OCI-LY1 (cell line): ENCODE data around the gene MX1.

Experiments used
- H2AFZ ChIP-seq: fragments of 200-600 bp; sonication (generic), shearing (Covaris generic); 2 replicates; pipeline ENCODE4 v1.6.0; 2014; ENCODE audit warnings: antibody characterized with exemption, mild to moderate bottlenecking, low read length
- H3F3A ChIP-seq: fragments of 200-600 bp; sonication (generic), shearing (Covaris generic); 2 replicates; pipeline ENCODE4 v1.6.0; 2014; ENCODE audit warnings: mild to moderate bottlenecking, antibody characterized with exemption, low read length, moderate library complexity; ENCODE audit not compliant: insufficient read depth
- H3K27ac ChIP-seq: fragments of 200-600 bp; sonication (generic); 2 replicates; pipeline ENCODE4 v1.5.1; 2014; ENCODE audit warnings: low read length, mixed run types, mild to moderate bottlenecking, low read depth; ENCODE audit not compliant: poor library complexity, severe bottlenecking
- H3K27me3 ChIP-seq: fragments of 200-600 bp; sonication (generic); 2 replicates; pipeline ENCODE4 v1.6.0; 2014; ENCODE audit warnings: antibody characterized with exemption, mild to moderate bottlenecking, low read length, moderate library complexity; ENCODE audit not compliant: insufficient read depth
- H3K36me3 ChIP-seq: fragments of 200-600 bp; sonication (generic); 2 replicates; pipeline ENCODE4 v1.6.1; 2014; ENCODE audit warnings: mild to moderate bottlenecking, antibody characterized with exemption, low read length, moderate library complexity, mixed read lengths; ENCODE audit not compliant: insufficient read depth
- H3K4me1 ChIP-seq: fragments of 200-600 bp; sonication (generic); 2 replicates; pipeline ENCODE4 v1.5.1; 2014; ENCODE audit warnings: mild to moderate bottlenecking, low read length, moderate library complexity; ENCODE audit not compliant: insufficient read depth, severe bottlenecking
- H3K4me2 ChIP-seq: fragments of 200-600 bp; sonication (generic), shearing (Covaris generic); 2 replicates; pipeline ENCODE4 v1.6.1; 2014; ENCODE audit warnings: low read length
- H3K4me3 ChIP-seq: fragments of 200-600 bp; sonication (generic); 2 replicates; pipeline ENCODE4 v1.5.1; 2014; ENCODE audit warnings: low read length, low read depth, mild to moderate bottlenecking, mixed read lengths; ENCODE audit not compliant: poor library complexity, severe bottlenecking
- H3K79me2 ChIP-seq: fragments of 200-600 bp; shearing (Covaris generic); 2 replicates; pipeline ENCODE4 v1.6.1; 2016; ENCODE audit warnings: mixed run types, low read length, mixed read lengths; ENCODE audit not compliant: insufficient read depth
- H3K9ac ChIP-seq: fragments of 200-600 bp; sonication (generic), shearing (Covaris generic); 2 replicates; pipeline ENCODE4 v1.6.1; 2014; ENCODE audit warnings: mild to moderate bottlenecking, low read length, mixed read lengths
- H3K9me2 ChIP-seq: fragments of 200-600 bp; sonication (generic), shearing (Covaris generic); 2 replicates; pipeline ENCODE4 v1.6.1; 2014; ENCODE audit warnings: low read depth, mild to moderate bottlenecking, low read length, mixed read lengths
- H3K9me3 ChIP-seq: fragments of 200-600 bp; shearing (Covaris generic); 2 replicates; pipeline ENCODE4 v1.6.1; 2014; ENCODE audit warnings: low read length, mixed read lengths
- H4K20me1 ChIP-seq: fragments of 200-600 bp; sonication (generic), shearing (Covaris generic); 2 replicates; pipeline ENCODE4 v1.6.0; 2016; ENCODE audit warnings: mild to moderate bottlenecking, low read length; ENCODE audit not compliant: insufficient read depth
- CTCF ChIP-seq: fragments of 200-600 bp; sonication (generic), shearing (Covaris generic); IDR thresholded peaks from 2 replicates; pipeline ENCODE4 v1.5.1; 2017; ENCODE audit warnings: mild to moderate bottlenecking, antibody characterized with exemption, low read length, moderate library complexity, mixed read lengths
- EZH2 ChIP-seq: fragments of 200-600 bp; sonication (generic), shearing (Covaris generic); IDR thresholded peaks from 2 replicates; pipeline ENCODE4 v1.8.0; 2017; ENCODE audit warnings: borderline replicate concordance, mixed run types, mild to moderate bottlenecking, antibody characterized with exemption, low read length, moderate library complexity, mixed read lengths

MX1 gene

GRCh38 chr21:41439248-41439647 is 13.2 kb downstream of the MX1 start:
- H3K4me2 ChIP-seq, result no peak overlapping the region
- H3K4me3 ChIP-seq, result no peak overlapping the region
- H3K4me1 ChIP-seq, result no peaks in the 10 kb centered on the region
- no peaks in the 10 kb centered on the region for H3F3A ChIP-seq
- H3K79me2 ChIP-seq, result no peaks in the 10 kb centered on the region
- H3K27ac ChIP-seq, result no peak overlapping the region
- no peak overlapping the region for H2AFZ ChIP-seq
- TF ChIP-seq CTCF (no peak), EZH2 (no peak)
- no peaks in the 10 kb centered on the region for H3K9me2 ChIP-seq
- H3K9ac ChIP-seq, result no peak overlapping the region
- no peaks in the 10 kb centered on the region for H4K20me1 ChIP-seq
- H3K9me3 ChIP-seq, result peaks cover 8% of the 10 kb centered on the region
- H3K36me3 ChIP-seq, result peaks cover 85% of the 10 kb centered on the region
- no peaks in the 10 kb centered on the region for H3K27me3 ChIP-seq

GRCh38 chr21:41441546-41441945 is 15.5 kb downstream of the MX1 start:
- no peaks in the 10 kb centered on the region for H4K20me1 ChIP-seq
- no peak overlapping the region for H3K27ac ChIP-seq
- H3K9me2 ChIP-seq, result no peaks in the 10 kb centered on the region
- H3K27me3 ChIP-seq, result no peaks in the 10 kb centered on the region
- no peaks in the 10 kb centered on the region for H3F3A ChIP-seq
- H3K79me2 ChIP-seq, result no peaks in the 10 kb centered on the region
- no peak overlapping the region for H3K4me3 ChIP-seq
- H3K9me3 ChIP-seq, result no peaks in the 10 kb centered on the region
- H3K9ac ChIP-seq, result no peak overlapping the region
- no peak overlapping the region for H2AFZ ChIP-seq
- TF ChIP-seq EZH2, result no peak
- no peak for TF ChIP-seq CTCF
- no peak overlapping the region for H3K4me2 ChIP-seq
- H3K36me3 ChIP-seq, result peaks cover 83% of the 10 kb centered on the region
- H3K4me1 ChIP-seq, result no peaks in the 10 kb centered on the region

GRCh38 chr21:41442481-41443186 is 16.6 kb downstream of the MX1 start:
- Histone ChIP-seq H3K27me3 (no peaks in the 10 kb centered on the region), H3K27ac (no peak overlapping the region)

More at GRCh38 chr21:41442481-41443186, 16.6 kb downstream of the MX1 start:
- H3K9me2 ChIP-seq, result no peaks in the 10 kb centered on the region
- H3F3A ChIP-seq, result no peaks in the 10 kb centered on the region
- H3K9me3 ChIP-seq, result no peaks in the 10 kb centered on the region
- H4K20me1 ChIP-seq, result no peaks in the 10 kb centered on the region
- no peak overlapping the region for H3K9ac ChIP-seq
- no peak overlapping the region for H3K4me2 ChIP-seq
- no peaks in the 10 kb centered on the region for H3K79me2 ChIP-seq
- TF ChIP-seq EZH2, result no peak
- TF ChIP-seq CTCF, result no peak
- no peaks in the 10 kb centered on the region for H3K4me1 ChIP-seq
- no peak overlapping the region for H3K4me3 ChIP-seq
- peaks cover 82% of the 10 kb centered on the region for H3K36me3 ChIP-seq
- no peak overlapping the region for H2AFZ ChIP-seq
